HepG2 (cell line): ENCODE data around the gene CKS2. TPM values are rescaled to one million over a fixed set of nuclear protein-coding genes. Genes with fewer than 3 reads are reported as not detected.

Source experiments
- ATAC-seq: fragments of 200-7000 bp; cut with Tn5 transposase; 3 replicates; pipeline ENCODE4 v1.9.1; 2020; ENCODE audit warnings: mild to moderate bottlenecking, moderate library complexity
- BruUV-seq: library from RNA; stranded (reverse); fragments of 400-500 nt; replicated peaks from 2 replicates; lab custom pipeline; 2021; lab: Mats Ljungman, UMichigan
- CTCF ChIA-PET: fragments of 300-600 bp; formaldehyde crosslinking; extraction: SDS; loops from one replicate; lab custom pipeline; 2021; ENCODE audit warnings: low total read pairs, inconsistent platforms, low intra/inter-chr PET ratio; lab: Yijun Ruan, JAX
- POLR2A ChIA-PET: fragments of 350-600 bp; sonication (Branson Sonifier 250); formaldehyde crosslinking; loops from one replicate; lab custom pipeline; 2020; ENCODE audit warnings: antibody characterized with exemption, inconsistent platforms; lab: Yijun Ruan, JAX
- DNase-seq: peaks from one replicate; pipeline ENCODE4 v3.0.0-alpha.2; 2015; ENCODE audit warnings: low spot score
- FAIRE-seq: peaks from 3 replicates; lab custom pipeline; 2011; peaks lifted over from hg19 to GRCh38; lab: Jason Lieb, UNC
- H2AFZ ChIP-seq: one replicate; pipeline ENCODE4 v1.6.1; 2011; ENCODE audit warnings: low read length, inconsistent platforms
- H3K27ac ChIP-seq: fragments of 300-600 bp; 3 replicates; pipeline ENCODE4 v1.8.0; 2011; ENCODE audit warnings: mixed run types, mild to moderate bottlenecking, mixed read lengths, low read length, inconsistent platforms; ENCODE audit not compliant: insufficient read depth; ENCODE audit errors: extremely low read length
- H3K27me3 ChIP-seq, 2 experiments: fragments of 200-600 bp in 1 of 2; 2 replicates in 1 of 2; 3 replicates in 1 of 2; pipeline versions ENCODE4 v1.6.0 to v1.8.0; 2011; ENCODE audit warnings: low read length in 2 of 2, mild to moderate bottlenecking in 2 of 2, moderate library complexity in 2 of 2, inconsistent platforms in 1 of 2; ENCODE audit not compliant: insufficient read depth in 2 of 2, control insufficient read depth in 1 of 2
- H3K36me3 ChIP-seq, 2 experiments: fragments of 200-600 bp in 1 of 2; replicated peaks in 1 of 2; 2 replicates in 1 of 2; 3 replicates in 1 of 2; pipeline versions ENCODE4 v1.5.1 to v1.8.0; 2011; ENCODE audit warnings: low read length in 2 of 2, inconsistent platforms in 1 of 2; ENCODE audit not compliant: insufficient read depth in 2 of 2, control insufficient read depth in 1 of 2
- H3K4me1 ChIP-seq: 2 replicates; pipeline ENCODE4 v1.5.1; 2012; ENCODE audit warnings: low read length, inconsistent platforms; ENCODE audit not compliant: insufficient read depth
- H3K4me2 ChIP-seq: 2 replicates; pipeline ENCODE4 v1.6.0; 2011; ENCODE audit warnings: low read depth, low read length, inconsistent platforms
- H3K4me3 ChIP-seq, 3 experiments: fragments of 200-600 bp in 1 of 3; sonication (generic), shearing (Covaris generic) in 1 of 3; replicated peaks in 1 of 3; 2 replicates each; pipeline ENCODE4 v1.5.1; 2011 to 2016; ENCODE audit warnings: low read length in 3 of 3, inconsistent platforms in 2 of 3, low read depth in 2 of 3, mild to moderate bottlenecking in 2 of 3, control low read depth in 1 of 3, mixed read lengths in 1 of 3; ENCODE audit not compliant: insufficient read depth in 1 of 3
- H3K79me2 ChIP-seq: one replicate; pipeline ENCODE4 v1.6.1; 2011; ENCODE audit warnings: low read length, inconsistent platforms; ENCODE audit not compliant: insufficient read depth
- H3K9ac ChIP-seq: 2 replicates; pipeline ENCODE4 v1.6.0; 2011; ENCODE audit warnings: mild to moderate bottlenecking, low read depth, low read length, inconsistent platforms; ENCODE audit not compliant: insufficient read depth
- H3K9me3 ChIP-seq: 2 replicates; pipeline ENCODE4 v1.5.1; 2012; ENCODE audit warnings: mild to moderate bottlenecking, low read length
- H4K20me1 ChIP-seq: 2 replicates; pipeline ENCODE4 v1.6.0; 2011; ENCODE audit warnings: inconsistent platforms, mild to moderate bottlenecking, low read length, moderate library complexity; ENCODE audit not compliant: insufficient read depth
- BRCA1 ChIP-seq: sonication (generic); formaldehyde crosslinking; IDR thresholded peaks from 2 replicates; pipeline ENCODE4 v1.4.0; 2020; ENCODE audit warnings: missing genetic modification reagents
- CREBL2 ChIP-seq: sonication (generic); formaldehyde crosslinking; IDR thresholded peaks from 2 replicates; pipeline ENCODE4 v1.8.1; 2023; ENCODE audit warnings: missing genetic modification reagents, mild to moderate bottlenecking, borderline replicate concordance
- GATA4 ChIP-seq: sonication (generic); IDR thresholded peaks from 2 replicates; pipeline ENCODE4 v1.6.1; 2016; ENCODE audit warnings: antibody characterized with exemption, low read depth, borderline replicate concordance
- KAT7 ChIP-seq: IDR thresholded peaks from 2 replicates; pipeline ENCODE4 v1.6.1; 2018; ENCODE audit warnings: borderline replicate concordance, missing compliant biosample characterization
- MATR3 ChIP-seq: sonication (generic); formaldehyde crosslinking; IDR thresholded peaks from 2 replicates; pipeline ENCODE4 v1.4.0; 2020; ENCODE audit warnings: missing genetic modification reagents
- PRMT3 ChIP-seq: sonication (generic); formaldehyde crosslinking; IDR thresholded peaks from 2 replicates; pipeline ENCODE4 v1.8.1; 2022; ENCODE audit warnings: low read depth, mild to moderate bottlenecking, moderate library complexity, missing genetic modification reagents, borderline replicate concordance
- RAD21 ChIP-seq: fragments of 450-650 bp; formaldehyde crosslinking; IDR thresholded peaks from 2 replicates; pipeline ENCODE4 v1.5.0; 2020; ENCODE audit warnings: mild to moderate bottlenecking
- SOX6 ChIP-seq, 2 experiments: fragments of 450-650 bp in 1 of 2; sonication (generic) in 1 of 2; formaldehyde crosslinking in 1 of 2; IDR thresholded peaks; 2 replicates each; pipeline versions ENCODE4 v1.4.0 to v1.6.1; 2017 to 2020; ENCODE audit warnings: antibody characterized with exemption in 1 of 2, mild to moderate bottlenecking in 1 of 2, missing genetic modification reagents in 1 of 2
- ZBTB2 ChIP-seq: sonication (generic); formaldehyde crosslinking; IDR thresholded peaks from 2 replicates; pipeline ENCODE4 v1.8.0; 2022; ENCODE audit warnings: low read depth, missing genetic modification reagents
- ZFP91 ChIP-seq: sonication (generic); formaldehyde crosslinking; IDR thresholded peaks from 2 replicates; pipeline ENCODE4 v1.9.0; 2022; ENCODE audit warnings: missing genetic modification reagents, mild to moderate bottlenecking, borderline replicate concordance
- ZNF180 ChIP-seq: sonication (generic); formaldehyde crosslinking; IDR thresholded peaks from 2 replicates; pipeline ENCODE4 v1.4.0; 2020; ENCODE audit warnings: low read depth, missing genetic modification reagents, borderline replicate concordance
- ZNF225 ChIP-seq: sonication (generic); formaldehyde crosslinking; IDR thresholded peaks from 2 replicates; pipeline ENCODE4 v1.4.0; 2020; ENCODE audit warnings: mild to moderate bottlenecking, missing genetic modification reagents
- ZNF552 ChIP-seq: sonication (generic); formaldehyde crosslinking; IDR thresholded peaks from 2 replicates; pipeline ENCODE4 v1.9.0; 2022; ENCODE audit warnings: missing genetic modification reagents, mild to moderate bottlenecking, borderline replicate concordance
- ZNF605 ChIP-seq: sonication (generic); formaldehyde crosslinking; IDR thresholded peaks from 2 replicates; pipeline ENCODE4 v1.8.0; 2022; ENCODE audit warnings: mild to moderate bottlenecking, missing genetic modification reagents
- ZNF629 ChIP-seq: sonication (generic); formaldehyde crosslinking; conservative IDR thresholded peaks from 2 replicates; pipeline ENCODE4 v1.5.0; 2020; ENCODE audit warnings: missing genetic modification reagents
- ZNF652 ChIP-seq: IDR thresholded peaks from 2 replicates; pipeline ENCODE4 v1.6.1; 2016; ENCODE audit warnings: low read depth, borderline replicate concordance
- ZNF790 ChIP-seq: sonication (generic); formaldehyde crosslinking; IDR thresholded peaks from 2 replicates; pipeline ENCODE4 v1.8.0; 2022; ENCODE audit warnings: missing genetic modification reagents, mild to moderate bottlenecking, borderline replicate concordance
- ZNF839 ChIP-seq: sonication (generic); formaldehyde crosslinking; IDR thresholded peaks from 2 replicates; pipeline ENCODE4 v1.4.0; 2020; ENCODE audit warnings: missing genetic modification reagents, mild to moderate bottlenecking, borderline replicate concordance
- WGBS: methylation state at CpG from one replicate; pipeline ENCODE4 v1.1.6; 2017; ENCODE audit warnings: low lambda C conversion rate; 5-methylcytosine and 5-hydroxymethylcytosine counted together
- in situ Hi-C: cut with HindIII; loops from 2 replicates; pipeline ENCODE4 v1.10.0; 2017; ENCODE audit warnings: low pct_unique_long_range_greater_than_20kb; ENCODE audit not compliant: extremely low pct_ligation_motif_present
- intact Hi-C: fragments of 100-400 bp; cut with micrococcal nuclease; formaldehyde crosslinking; loops from one replicate; pipeline ENCODE4 v1.10.0; 2022; ENCODE audit not compliant: unreplicated experiment
- polyA plus RNA-seq, 8 experiments: library from polyadenylated mRNA; depleted of rRNA in 3 of 8; stranded (reverse) in 7 of 8; unstranded in 1 of 8; fragments of >200 nt; fragmentation: Illumina TruSeq in 4 of 8; extraction: Trizol in 4 of 8; gene quantifications; 2 replicates each; pipeline versions ENCODE4 v1.2.1 to v1.2.3, GENCODE V29; 2011 to 2016; ENCODE audit warnings: low read depth in 4 of 8, missing spikeins in 1 of 8, mixed read lengths in 1 of 8; ENCODE audit not compliant: insufficient read depth in 1 of 8
- total RNA-seq, 5 experiments: library from RNA; depleted of rRNA; stranded (reverse); fragments of >200 nt; fragmentation: Illumina TruSeq; extraction: Trizol; gene quantifications; 2 replicates each; pipeline ENCODE4 v1.2.3, GENCODE V29; 2016; ENCODE audit warnings: low read depth in 1 of 5

The CKS2 gene
- total and polyA plus RNA-seq, 2 of the 13 experiments (the other 11 are each of a cell fraction or from before 2014, with no cell fraction given), result 251 to 317 TPM

GRCh38 chr9:89304834-89305188 is 6.2 kb upstream of the CKS2 start:
- in situ Hi-C loops, result no loop called here
- ChIA-PET CTCF (no interaction called here), POLR2A (no interaction called here)
- Histone ChIP-seq H3K27ac (no peak overlapping the region), H3K36me3 (no peaks in the 10 kb centered on the region), H3K9ac (no peak overlapping the region), H3K4me1 (peaks cover 8% of the 10 kb centered on the region), H3K79me2 (peaks cover 4% of the 10 kb centered on the region), H3K4me3 (no peak overlapping the region), H3K9me3 (no peaks in the 10 kb centered on the region), H3K4me2 (no peak overlapping the region), H2AFZ (no peak overlapping the region), H3K27me3 (no peaks in the 10 kb centered on the region), H4K20me1 (no peaks in the 10 kb centered on the region)
- TF ChIP-seq ZNF839 (CRISPR knock-in tag) (no peak), CREBL2 (CRISPR knock-in tag) (no peak), SOX6 (IDR thresholded peaks at IDR 0.05) (no peak), SOX6 (CRISPR knock-in tag; IDR thresholded peaks at IDR 0.05) (no peak), KAT7 (no peak), ZNF790 (no peak), BRCA1 (CRISPR knock-in tag) (no peak)
- no TSS peak for BruUV-seq
- no peak for DNase-seq
- intact Hi-C loops, result no loop called here
- ATAC-seq, result no peak
- FAIRE-seq, result no peak
- 92% methylated on average over 2 of the region's 2 CpGs for WGBS

- CTCF ChIA-PET, result no interaction called here
- Histone ChIP-seq H4K20me1 (no peaks in the 10 kb centered on the region), H3K4me3 (no peak overlapping the region), H3K9me3 (no peaks in the 10 kb centered on the region), H3K9ac (no peak overlapping the region), H3K36me3 (no peaks in the 10 kb centered on the region), H3K27me3 (no peaks in the 10 kb centered on the region), H3K27ac (no peak overlapping the region), H3K4me2 (no peak overlapping the region), H3K4me1 (peaks cover 10% of the 10 kb centered on the region), H2AFZ (no peak overlapping the region), H3K79me2 (peaks cover 8% of the 10 kb centered on the region)
- in situ Hi-C loops, result no loop called here
- POLR2A ChIA-PET, result no interaction called here
- intact Hi-C loops, result no loop called here
- DNase-seq (no peak), FAIRE-seq (no peak), ATAC-seq (no peak)
- no TSS peak for BruUV-seq
- 63% methylated on average over 3 of the region's 3 CpGs for WGBS
- TF ChIP-seq ZNF180 (CRISPR knock-in tag) (no peak), ZNF605 (CRISPR knock-in tag) (no peak), PRMT3 (CRISPR knock-in tag) (no peak), ZNF225 (CRISPR knock-in tag) (no peak), ZNF552 (no peak), ZNF652 (CRISPR knock-in tag) (no peak), ZNF629 (CRISPR knock-in tag) (no peak), MATR3 (CRISPR knock-in tag) (no peak), GATA4 (no peak), ZFP91 (CRISPR knock-in tag) (no peak), RAD21 (CRISPR knock-in tag) (no peak), ZBTB2 (CRISPR knock-in tag) (no peak)
Measured at GRCh38 chr9:89305868-89306267, 5.1 kb upstream of the CKS2 start.
